NCI-H128 (cell line): ENCODE measurements around the gene NKAIN1.
"Not testable (repeated sequence)": the region's sequence is repeated elsewhere in the genome, so short reads cannot be mapped to it uniquely, and the experiment has no call there.

Experiments
- DNase-seq: peaks from one replicate; lab custom pipeline; 2025; ENCODE audit not compliant: unreplicated experiment; lab: John Stamatoyannopoulos, UW

Gene NKAIN1

GRCh38 chr1:31198600-31198999 lies 41.1 kb downstream of the NKAIN1 start:
- no peak for DNase-seq

GRCh38 chr1:31198150-31198549 lies 41.5 kb downstream of the NKAIN1 start:
- DNase-seq, result no peak

- DNase-seq, result no peak
Measured at GRCh38 chr1:31196685-31197084, 43.0 kb downstream of the NKAIN1 start.

- DNase-seq, result not testable (repeated sequence)
Measured at GRCh38 chr1:31195267-31195666, 44.4 kb downstream of the NKAIN1 start.

- no peak for DNase-seq
Measured at GRCh38 chr1:31193729-31194128, 46.0 kb downstream of the NKAIN1 start.

- DNase-seq, result no peak
Measured at GRCh38 chr1:31191281-31191680, 48.4 kb downstream of the NKAIN1 start.

- DNase-seq, result no peak
Measured at GRCh38 chr1:31189696-31190674, 49.7 kb downstream of the NKAIN1 start.

- peak; percentile 55 for DNase-seq
Measured at GRCh38 chr1:31183927-31184554, 55.6 kb downstream of the NKAIN1 start.

- DNase-seq, result no peak
Measured at GRCh38 chr1:31183126-31183525, 56.6 kb downstream of the NKAIN1 start.

- DNase-seq, result no peak
Measured at GRCh38 chr1:31182352-31182751, 57.3 kb downstream of the NKAIN1 start.

- DNase-seq, result no peak
Measured at GRCh38 chr1:31181515-31182343, 58.0 kb downstream of the NKAIN1 start.

- DNase-seq, result no peak
Measured at GRCh38 chr1:31180338-31180737, 59.3 kb downstream of the NKAIN1 start.

- DNase-seq, result not testable (repeated sequence)
Measured at GRCh38 chr1:31176291-31176690, 63.4 kb downstream of the NKAIN1 start.

- no peak for DNase-seq
Measured at GRCh38 chr1:31170486-31170735, 69.3 kb downstream of the NKAIN1 start.

- no peak for DNase-seq
Measured at GRCh38 chr1:31166462-31166861, 73.2 kb downstream of the NKAIN1 start.

GRCh38 chr1:31164291-31164690 lies 75.4 kb downstream of the NKAIN1 start:
- DNase-seq, result no peak

- no peak for DNase-seq
Measured at GRCh38 chr1:31163866-31164265, 75.8 kb downstream of the NKAIN1 start.

GRCh38 chr1:31161571-31161970 lies 78.1 kb downstream of the NKAIN1 start:
- no peak for DNase-seq

GRCh38 chr1:31159869-31160611 lies 79.6 kb downstream of the NKAIN1 start:
- DNase-seq, result no peak

- no peak for DNase-seq
Measured at GRCh38 chr1:31159323-31159722, 80.4 kb downstream of the NKAIN1 start.

- no peak for DNase-seq
Measured at GRCh38 chr1:31155216-31155806, 84.4 kb downstream of the NKAIN1 start.
